HL-60 (cell line): Measurements from ENCODE around the gene GPC4.

Source experiments
- DNase-seq, 2 experiments: peaks; one replicate each; pipeline ENCODE4 v3.0.0-alpha.2; 2010 to 2020; ENCODE audit warnings: low read depth in 1 of 2, low spot score in 1 of 2
- H3K27ac ChIP-seq: fragments of 250-450 bp; sonication (Bioruptor Pico); replicated peaks from 2 replicates; pipeline ENCODE4 v1.5.1; 2020; ENCODE audit warnings: mild to moderate bottlenecking, moderate library complexity
- H3K27me3 ChIP-seq: fragments of 250-450 bp; sonication (Bioruptor Pico); 2 replicates; pipeline ENCODE4 v1.5.1; 2021; ENCODE audit warnings: mild to moderate bottlenecking, moderate library complexity; ENCODE audit not compliant: insufficient read depth, poor library complexity, severe bottlenecking
- H3K4me3 ChIP-seq: replicated peaks from 2 replicates; pipeline ENCODE4 v1.5.1; 2011; ENCODE audit warnings: mild to moderate bottlenecking, control low read depth, low read length; ENCODE audit not compliant: insufficient read depth
- GABPA ChIP-seq: IDR thresholded peaks from 2 replicates; pipeline ENCODE4 v1.6.1; 2012; ENCODE audit warnings: low read depth
- POLR2AphosphoS5 ChIP-seq: IDR thresholded peaks from 2 replicates; pipeline ENCODE4 v1.6.1; 2012; ENCODE audit warnings: low read depth
- REST ChIP-seq: IDR thresholded peaks from 2 replicates; pipeline ENCODE4 v1.6.1; 2012; ENCODE audit warnings: low read depth; ENCODE audit not compliant: insufficient replicate concordance
- SPI1 ChIP-seq: IDR thresholded peaks from 2 replicates; pipeline ENCODE4 v1.6.1; 2012; ENCODE audit warnings: low read depth, mild to moderate bottlenecking, borderline replicate concordance
- TF ChIP-seq, protein P1 (sequence below): IDR thresholded peaks from one replicate; pipeline ENCODE4 v1.5.1; 2011; ENCODE audit warnings: low read length, control low read depth, inconsistent platforms; ENCODE audit not compliant: insufficient read depth

The GPC4 gene

GRCh38 chrX:133339566-133339965 lies 75.7 kb downstream of the GPC4 start:
- no peaks in the 10 kb centered on the region for H3K27me3 ChIP-seq
- DNase-seq: no peak
- H3K4me3 ChIP-seq: no peak overlapping the region
- no peak overlapping the region for H3K27ac ChIP-seq
- TF ChIP-seq POLR2AphosphoS5: no peak
- TF ChIP-seq REST: no peak
- TF ChIP-seq GABPA: no peak
- TF ChIP-seq SPI1: no peak
- TF ChIP-seq, protein P1, sequence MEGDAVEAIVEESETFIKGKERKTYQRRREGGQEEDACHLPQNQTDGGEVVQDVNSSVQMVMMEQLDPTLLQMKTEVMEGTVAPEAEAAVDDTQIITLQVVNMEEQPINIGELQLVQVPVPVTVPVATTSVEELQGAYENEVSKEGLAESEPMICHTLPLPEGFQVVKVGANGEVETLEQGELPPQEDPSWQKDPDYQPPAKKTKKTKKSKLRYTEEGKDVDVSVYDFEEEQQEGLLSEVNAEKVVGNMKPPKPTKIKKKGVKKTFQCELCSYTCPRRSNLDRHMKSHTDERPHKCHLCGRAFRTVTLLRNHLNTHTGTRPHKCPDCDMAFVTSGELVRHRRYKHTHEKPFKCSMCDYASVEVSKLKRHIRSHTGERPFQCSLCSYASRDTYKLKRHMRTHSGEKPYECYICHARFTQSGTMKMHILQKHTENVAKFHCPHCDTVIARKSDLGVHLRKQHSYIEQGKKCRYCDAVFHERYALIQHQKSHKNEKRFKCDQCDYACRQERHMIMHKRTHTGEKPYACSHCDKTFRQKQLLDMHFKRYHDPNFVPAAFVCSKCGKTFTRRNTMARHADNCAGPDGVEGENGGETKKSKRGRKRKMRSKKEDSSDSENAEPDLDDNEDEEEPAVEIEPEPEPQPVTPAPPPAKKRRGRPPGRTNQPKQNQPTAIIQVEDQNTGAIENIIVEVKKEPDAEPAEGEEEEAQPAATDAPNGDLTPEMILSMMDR: no peak

DNA sequence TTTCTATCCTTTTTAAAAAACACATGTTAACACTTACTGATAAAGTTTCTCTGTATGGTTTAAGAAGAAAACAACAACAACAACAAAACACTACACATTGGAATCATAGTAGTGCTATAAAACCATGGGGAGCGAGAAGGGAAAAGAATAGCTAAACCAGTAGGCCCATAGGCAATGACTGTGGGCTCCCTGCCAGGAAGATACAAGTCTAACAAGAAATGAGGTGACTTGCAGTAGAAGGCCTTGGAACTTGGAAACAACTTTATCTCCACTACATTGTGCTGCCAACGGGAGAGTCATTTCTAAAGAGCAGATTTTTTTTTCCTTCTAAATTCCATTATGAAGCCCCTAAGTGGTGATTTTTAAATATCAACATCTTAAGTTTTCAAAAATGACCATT lies 78.0 kb downstream of the GPC4 start:
- Histone ChIP-seq H3K27me3 (no peaks in the 10 kb centered on the region), H3K4me3 (no peak overlapping the region), H3K27ac (no peak overlapping the region)
- no peak for DNase-seq
- TF ChIP-seq REST (no peak), POLR2AphosphoS5 (no peak), SPI1 (no peak), GABPA (no peak)
- TF ChIP-seq, protein P1: no peak

GRCh38 chrX:133335027-133335426 lies 80.3 kb downstream of the GPC4 start:
- DNase-seq: peak; percentile 0 to 4
- Histone ChIP-seq H3K4me3 (no peak overlapping the region), H3K27ac (no peak overlapping the region), H3K27me3 (no peaks in the 10 kb centered on the region)
- TF ChIP-seq, protein P1: no peak
- TF ChIP-seq REST (no peak), SPI1 (no peak), POLR2AphosphoS5 (no peak), GABPA (no peak)
